H1 (cell line): ENCODE measurements around the gene CD4. TPM values are rescaled to one million over a fixed set of nuclear protein-coding genes. Genes with fewer than 3 reads are reported as not detected.

Source experiments
- CTCF ChIA-PET: fragments of 300-600 bp; sonication (Branson Sonifier 250); formaldehyde crosslinking; loops from one replicate; lab custom pipeline; 2021; ENCODE audit not compliant: partially characterized antibody; lab: Charles Lee
- POLR2A ChIA-PET: fragments of 300-600 bp; sonication (Branson Sonifier 250); formaldehyde crosslinking; loops from one replicate; lab custom pipeline; 2021; ENCODE audit warnings: inconsistent platforms; ENCODE audit not compliant: partially characterized antibody; lab: Charles Lee
- DNase-seq, 2 experiments: peaks; one replicate each; pipeline versions ENCODE4 v3.0.0 to v3.0.0-alpha.2; 2010 to 2022; ENCODE audit warnings: low spot score in 2 of 2, low read depth in 1 of 2, mixed read lengths in 1 of 2
- FAIRE-seq: peaks from 2 replicates; lab custom pipeline; 2011; peaks lifted over from hg19 to GRCh38; lab: Jason Lieb, UNC
- H2AFZ ChIP-seq: 2 replicates; pipeline ENCODE4 v1.8.1; 2012; ENCODE audit warnings: low read length, inconsistent platforms
- H2AK5ac ChIP-seq: 2 replicates; pipeline ENCODE4 v1.6.1; 2013; ENCODE audit warnings: low read depth, low read length
- H2BK120ac ChIP-seq: replicated peaks from 2 replicates; pipeline ENCODE3; 2013; ENCODE audit warnings: low read depth, low read length, inconsistent platforms
- H2BK12ac ChIP-seq: 2 replicates; pipeline ENCODE4 v1.6.1; 2013; ENCODE audit warnings: low read depth, low read length
- H2BK15ac ChIP-seq: 2 replicates; pipeline ENCODE4 v1.6.1; 2013; ENCODE audit warnings: low read length
- H2BK20ac ChIP-seq: 2 replicates; pipeline ENCODE4 v1.6.1; 2013; ENCODE audit warnings: low read length
- H2BK5ac ChIP-seq: 2 replicates; pipeline ENCODE4 v1.6.1; 2013; ENCODE audit warnings: low read depth, low read length
- H3K14ac ChIP-seq: 2 replicates; pipeline ENCODE4 v1.6.1; 2013; ENCODE audit warnings: inconsistent platforms; ENCODE audit not compliant: insufficient read length
- H3K18ac ChIP-seq: 2 replicates; pipeline ENCODE4 v1.6.1; 2013; ENCODE audit warnings: low read length; ENCODE audit errors: extremely low read depth
- H3K23ac ChIP-seq: 2 replicates; pipeline ENCODE4 v1.6.1; 2013; ENCODE audit warnings: inconsistent platforms; ENCODE audit not compliant: insufficient read length
- H3K23me2 ChIP-seq: 2 replicates; pipeline ENCODE4 v1.6.1; 2013; ENCODE audit warnings: low read depth, low read length
- H3K27ac ChIP-seq: 2 replicates; pipeline ENCODE4 v1.6.1; 2011; ENCODE audit warnings: low read depth, low read length, inconsistent platforms
- H3K27me3 ChIP-seq, 4 experiments: replicated peaks in 1 of 4; 1 replicate in 1 of 4; 2 replicates in 3 of 4; pipeline versions ENCODE4 v1.6.1 to v1.8.1; 2011 to 2013; ENCODE audit warnings: low read length in 3 of 4, mild to moderate bottlenecking in 3 of 4, inconsistent platforms in 2 of 4, mixed read lengths in 2 of 4, moderate library complexity in 1 of 4; ENCODE audit not compliant: control insufficient read depth in 3 of 4, insufficient read depth in 3 of 4; ENCODE audit errors: extremely low read depth in 1 of 4
- H3K36me3 ChIP-seq, 4 experiments: 2 replicates each; pipeline versions ENCODE4 v1.6.1 to v1.8.1; 2011 to 2013; ENCODE audit warnings: mild to moderate bottlenecking in 4 of 4, low read length in 3 of 4, moderate library complexity in 2 of 4, control low read depth in 1 of 4, inconsistent platforms in 1 of 4; ENCODE audit not compliant: insufficient read depth in 4 of 4, control insufficient read depth in 2 of 4
- H3K4ac ChIP-seq: replicated peaks from 2 replicates; pipeline ENCODE3; 2013; ENCODE audit warnings: low read length, low read depth, mixed read lengths, inconsistent platforms; ENCODE audit not compliant: insufficient read length
- H3K4me1 ChIP-seq, 4 experiments: replicated peaks in 1 of 4; 1 replicate in 1 of 4; 2 replicates in 3 of 4; pipeline versions ENCODE4 v1.6.1 to v1.8.1; 2011 to 2013; ENCODE audit warnings: low read length in 3 of 4, inconsistent platforms in 2 of 4, mixed read lengths in 1 of 4; ENCODE audit not compliant: insufficient read depth in 4 of 4, control insufficient read depth in 3 of 4
- H3K4me2 ChIP-seq, 2 experiments: 2 replicates each; pipeline versions ENCODE4 v1.6.1 to v1.8.1; 2011 to 2013; ENCODE audit warnings: low read depth in 2 of 2, low read length in 2 of 2, control low read depth in 1 of 2, inconsistent platforms in 1 of 2, mild to moderate bottlenecking in 1 of 2; ENCODE audit not compliant: insufficient read depth in 1 of 2
- H3K4me3 ChIP-seq, 4 experiments: fragments of 200-600, 300-600 bp in 1 of 4; sonication (generic), shearing (Covaris generic), sonication (Bioruptor Twin) in 1 of 4; 2 replicates each; pipeline versions ENCODE4 v1.5.1 to v1.8.1; 2011 to 2016; ENCODE audit warnings: low read length in 4 of 4, low read depth in 3 of 4, control low read depth in 2 of 4, inconsistent platforms in 2 of 4, mild to moderate bottlenecking in 2 of 4, mixed read lengths in 1 of 4, moderate library complexity in 1 of 4; ENCODE audit not compliant: insufficient read depth in 2 of 4; ENCODE audit errors: extremely low read depth in 1 of 4
- H3K56ac ChIP-seq: replicated peaks from 2 replicates; pipeline ENCODE3; 2013; ENCODE audit warnings: low read depth, mild to moderate bottlenecking, mixed read lengths, low read length, inconsistent platforms; ENCODE audit not compliant: insufficient read length
- H3K79me1 ChIP-seq: 2 replicates; pipeline ENCODE4 v1.6.1; 2013; ENCODE audit warnings: low read depth, low read length, control low read depth
- H3K79me2 ChIP-seq, 2 experiments: 2 replicates each; pipeline versions ENCODE4 v1.6.1 to v1.8.1; 2012 to 2013; ENCODE audit warnings: low read length in 2 of 2, mild to moderate bottlenecking in 2 of 2, inconsistent platforms in 1 of 2; ENCODE audit not compliant: insufficient read depth in 2 of 2, control insufficient read depth in 1 of 2
- H3K9ac ChIP-seq, 4 experiments: replicated peaks in 1 of 4; 1 replicate in 1 of 4; 2 replicates in 3 of 4; pipeline versions ENCODE4 v1.6.1 to v1.8.1; 2011 to 2013; ENCODE audit warnings: low read depth in 3 of 4, low read length in 3 of 4, control low read depth in 2 of 4, mild to moderate bottlenecking in 2 of 4, moderate library complexity in 2 of 4, inconsistent platforms in 1 of 4; ENCODE audit errors: extremely low read depth in 1 of 4
- H3K9me3 ChIP-seq, 2 experiments: 2 replicates each; pipeline versions ENCODE4 v1.6.1 to v1.8.1; 2012 to 2013; ENCODE audit warnings: mild to moderate bottlenecking in 2 of 2, moderate library complexity in 2 of 2, control low read depth in 1 of 2, inconsistent platforms in 1 of 2, low read depth in 1 of 2, low read length in 1 of 2, mixed read lengths in 1 of 2; ENCODE audit not compliant: insufficient read depth in 2 of 2
- H4K20me1 ChIP-seq, 2 experiments: replicated peaks in 1 of 2; 2 replicates each; pipeline versions ENCODE3 to v1.8.1; 2011 to 2013; ENCODE audit warnings: inconsistent platforms in 2 of 2, low read length in 2 of 2, mild to moderate bottlenecking in 1 of 2; ENCODE audit not compliant: insufficient read depth in 2 of 2, control insufficient read depth in 1 of 2
- H4K5ac ChIP-seq: 2 replicates; pipeline ENCODE4 v1.6.1; 2013; ENCODE audit warnings: low read length, low read depth, mixed read lengths, inconsistent platforms; ENCODE audit not compliant: insufficient read length
- H4K8ac ChIP-seq: 2 replicates; pipeline ENCODE4 v1.8.0; 2013; ENCODE audit warnings: mild to moderate bottlenecking, moderate library complexity, low read length, inconsistent platforms; ENCODE audit not compliant: insufficient read depth; ENCODE audit errors: extremely low read depth
- H4K91ac ChIP-seq: replicated peaks from 2 replicates; pipeline ENCODE3; 2013; ENCODE audit warnings: low read length, mixed read lengths, inconsistent platforms; ENCODE audit not compliant: insufficient read length
- CHD1 ChIP-seq: IDR thresholded peaks from 2 replicates; pipeline ENCODE4 v1.6.1; 2012; ENCODE audit warnings: low read depth, low read length, improper control_type of control experiment
- HDAC6 ChIP-seq: IDR thresholded peaks from one replicate; pipeline ENCODE4 v1.7.1; 2012; ENCODE audit warnings: low read depth, mild to moderate bottlenecking, inconsistent platforms, low read length, moderate library complexity
- KDM5A ChIP-seq: fragments of 200-600 bp; IDR thresholded peaks from 2 replicates; pipeline ENCODE4 v1.7.1; 2012; ENCODE audit warnings: mild to moderate bottlenecking, low read length, inconsistent platforms, mixed read lengths
- POU5F1 ChIP-seq: IDR thresholded peaks from 2 replicates; pipeline ENCODE4 v1.6.1; 2011; ENCODE audit warnings: low read depth, mild to moderate bottlenecking, low read length, moderate library complexity
- RXRA ChIP-seq: IDR thresholded peaks from 2 replicates; pipeline ENCODE4 v1.6.1; 2011; ENCODE audit warnings: low read depth, mild to moderate bottlenecking, low read length, moderate library complexity; ENCODE audit not compliant: insufficient read depth
- SIN3A ChIP-seq, 2 experiments: IDR thresholded peaks in 1 of 2; conservative IDR thresholded peaks in 1 of 2; 2 replicates each; pipeline ENCODE4 v1.6.1; 2011 to 2012; ENCODE audit warnings: low read length in 2 of 2, improper control_type of control experiment in 1 of 2, low read depth in 1 of 2, mild to moderate bottlenecking in 1 of 2
- TAF7 ChIP-seq: optimal IDR thresholded peaks from 2 replicates; pipeline ENCODE3; 2011; ENCODE audit warnings: low read depth, mild to moderate bottlenecking, inconsistent platforms, low read length, moderate library complexity, borderline replicate concordance
- WGBS, 2 experiments: shearing (Covaris generic) in 1 of 2; methylation state at CpG; one replicate each; pipeline versions ENCODE4 v1.1.6 to v1.1.7; 2013 to 2015; ENCODE audit warnings: low lambda C conversion rate in 2 of 2, mixed read lengths in 2 of 2, inconsistent platforms in 1 of 2, low coverage in 1 of 2, missing lambda C conversion rate in 1 of 2; ENCODE audit not compliant: insufficient replicate concordance in 2 of 2, insufficient coverage in 1 of 2, insufficient read length in 1 of 2; ENCODE audit errors: extremely low coverage in 1 of 2, missing lambda C conversion rate in 1 of 2; 5-methylcytosine and 5-hydroxymethylcytosine counted together
- polyA plus RNA-seq, 7 experiments: library from polyadenylated mRNA; depleted of rRNA in 3 of 7; stranded (reverse) in 5 of 7; unstranded in 2 of 7; fragments of >200 nt in 5 of 7; fragments of 200-250 nt in 2 of 7; gene quantifications; 1 replicate in 5 of 7; 2 replicates in 1 of 7; 4 replicates in 1 of 7; pipeline versions ENCODE4 v1.2.1 to v1.2.3, GENCODE V29; 2011 to 2013; ENCODE audit warnings: missing spikeins in 2 of 7, mixed read lengths in 2 of 7
- total RNA-seq: library from RNA; stranded (reverse); fragmentation: NEBNext Ultra II Directional; extraction: Animal tissue kit (Norgen Biotek cat#: 25700); gene quantifications from 2 replicates; pipeline ENCODE4 v1.2.1, GENCODE V29; 2021
- TF ChIP-seq, protein P1 (sequence below), 3 experiments: IDR thresholded peaks; 1 replicate in 2 of 3; 2 replicates in 1 of 3; pipeline versions ENCODE4 v1.5.1 to v1.6.1; 2011; ENCODE audit warnings: low read length in 3 of 3, mild to moderate bottlenecking in 3 of 3, inconsistent platforms in 2 of 3, low read depth in 1 of 3, moderate library complexity in 1 of 3; ENCODE audit not compliant: insufficient read depth in 1 of 3; ENCODE audit errors: control extremely low read depth in 1 of 3

Gene CD4
- total and polyA plus RNA-seq, 2 of the 8 experiments (the other 6 are each of a cell fraction or from before 2014, with no cell fraction given): 3.4 to 5.1 TPM

GRCh38 chr12:6831450-6831995 is 42.2 kb downstream of the CD4 start:
- no peak overlapping the region for H2BK12ac ChIP-seq
- H3K23ac ChIP-seq: no peak overlapping the region
- no peak overlapping the region for H2AK5ac ChIP-seq
- FAIRE-seq (no peak), DNase-seq (no peak)
- H3K4me1 ChIP-seq: peaks cover 4 to 18% (median 10%) of the 10 kb centered on the region in 4 experiments
- no peaks in the 10 kb centered on the region; a peak in 2 of 7 replicates for H3K27me3 ChIP-seq
- peaks cover 17 to 41% (median 33%) of the 10 kb centered on the region in 4 experiments for H3K36me3 ChIP-seq
- H4K91ac ChIP-seq: no peak overlapping the region
- peaks cover 4% of the 10 kb centered on the region for H3K79me1 ChIP-seq
- CTCF ChIA-PET: interaction anchor here (0.6 to 23.7 kb wide), 6 partner anchors 16 to 268 kb away, joined by 3 to 532 read pairs (median 148); partner anchors contain the start of genes CD4, CDCA3, GNB3 and LAG3
- H2BK120ac ChIP-seq: no peak overlapping the region
- H2AFZ ChIP-seq: no peak overlapping the region
- H2BK20ac ChIP-seq: no peak overlapping the region
- H3K56ac ChIP-seq: no peak overlapping the region
- peaks cover 0 to 4% of the 10 kb centered on the region in 2 experiments for H4K20me1 ChIP-seq
- no peak overlapping the region for H3K18ac ChIP-seq
- no peak overlapping the region for H3K4me2 ChIP-seq
- peaks cover 0 to 9% of the 10 kb centered on the region in 2 experiments; a peak in 1 of 4 replicates for H3K79me2 ChIP-seq
- H3K14ac ChIP-seq: no peak overlapping the region
- POLR2A ChIA-PET: interaction anchor here (1.1 to 27.1 kb wide), 6 partner anchors 10 to 79 kb away, joined by 3 to 388 read pairs (median 14); partner anchors contain the start of genes CDCA3, GNB3, GPR162 and MLF2
- no peak overlapping the region for H3K4me3 ChIP-seq
- peaks cover 9% of the 10 kb centered on the region; the same call in 1 of the 2 replicates for H3K23me2 ChIP-seq
- 91% methylated on average over 12 of the region's 12 CpGs; no CpG with 5 or more reads in 1 of the 2 experiments for WGBS, 2 experiments
- H3K27ac ChIP-seq: no peak overlapping the region
- no peaks in the 10 kb centered on the region for H3K9me3 ChIP-seq
- H2BK5ac ChIP-seq: no peak overlapping the region
- H4K5ac ChIP-seq: no peak overlapping the region
- TF ChIP-seq TAF7: no peak
- TF ChIP-seq HDAC6: no peak
- no peak for TF ChIP-seq KDM5A
- no peak for TF ChIP-seq SIN3A (conservative IDR thresholded peaks at IDR 0.05 in 1 of 2, IDR thresholded peaks at IDR 0.05 in 1 of 2; ENCODE audit: low read depth in 1 of 2, low read length in 2 of 2)
- TF ChIP-seq, protein P1, sequence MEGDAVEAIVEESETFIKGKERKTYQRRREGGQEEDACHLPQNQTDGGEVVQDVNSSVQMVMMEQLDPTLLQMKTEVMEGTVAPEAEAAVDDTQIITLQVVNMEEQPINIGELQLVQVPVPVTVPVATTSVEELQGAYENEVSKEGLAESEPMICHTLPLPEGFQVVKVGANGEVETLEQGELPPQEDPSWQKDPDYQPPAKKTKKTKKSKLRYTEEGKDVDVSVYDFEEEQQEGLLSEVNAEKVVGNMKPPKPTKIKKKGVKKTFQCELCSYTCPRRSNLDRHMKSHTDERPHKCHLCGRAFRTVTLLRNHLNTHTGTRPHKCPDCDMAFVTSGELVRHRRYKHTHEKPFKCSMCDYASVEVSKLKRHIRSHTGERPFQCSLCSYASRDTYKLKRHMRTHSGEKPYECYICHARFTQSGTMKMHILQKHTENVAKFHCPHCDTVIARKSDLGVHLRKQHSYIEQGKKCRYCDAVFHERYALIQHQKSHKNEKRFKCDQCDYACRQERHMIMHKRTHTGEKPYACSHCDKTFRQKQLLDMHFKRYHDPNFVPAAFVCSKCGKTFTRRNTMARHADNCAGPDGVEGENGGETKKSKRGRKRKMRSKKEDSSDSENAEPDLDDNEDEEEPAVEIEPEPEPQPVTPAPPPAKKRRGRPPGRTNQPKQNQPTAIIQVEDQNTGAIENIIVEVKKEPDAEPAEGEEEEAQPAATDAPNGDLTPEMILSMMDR (IDR thresholded peaks at IDR 0.05; ENCODE audit: control extremely low read depth in 1 of 3, insufficient read depth in 1 of 3, low read depth in 1 of 3, low read length in 3 of 3): no peak
- TF ChIP-seq CHD1: no peak
- no peak for TF ChIP-seq RXRA
- TF ChIP-seq POU5F1: no peak
- H3K9ac ChIP-seq: no peak overlapping the region
- no peak overlapping the region for H2BK15ac ChIP-seq
- no peak overlapping the region for H3K4ac ChIP-seq
- H4K8ac ChIP-seq: no peak overlapping the region
